GM19035 (cell line): ENCODE measurements around the gene SLC6A12.

ENCODE experiments used
- ATAC-seq: cut with Tn5 transposase; IDR thresholded peaks from one replicate; pipeline ENCODE4 v1.9.1; 2021; ENCODE audit not compliant: unreplicated experiment

SLC6A12 gene

GRCh38 chr12:145369-145960, 68.5 kb downstream of the SLC6A12 start:
- ATAC-seq = no peak

DNA sequence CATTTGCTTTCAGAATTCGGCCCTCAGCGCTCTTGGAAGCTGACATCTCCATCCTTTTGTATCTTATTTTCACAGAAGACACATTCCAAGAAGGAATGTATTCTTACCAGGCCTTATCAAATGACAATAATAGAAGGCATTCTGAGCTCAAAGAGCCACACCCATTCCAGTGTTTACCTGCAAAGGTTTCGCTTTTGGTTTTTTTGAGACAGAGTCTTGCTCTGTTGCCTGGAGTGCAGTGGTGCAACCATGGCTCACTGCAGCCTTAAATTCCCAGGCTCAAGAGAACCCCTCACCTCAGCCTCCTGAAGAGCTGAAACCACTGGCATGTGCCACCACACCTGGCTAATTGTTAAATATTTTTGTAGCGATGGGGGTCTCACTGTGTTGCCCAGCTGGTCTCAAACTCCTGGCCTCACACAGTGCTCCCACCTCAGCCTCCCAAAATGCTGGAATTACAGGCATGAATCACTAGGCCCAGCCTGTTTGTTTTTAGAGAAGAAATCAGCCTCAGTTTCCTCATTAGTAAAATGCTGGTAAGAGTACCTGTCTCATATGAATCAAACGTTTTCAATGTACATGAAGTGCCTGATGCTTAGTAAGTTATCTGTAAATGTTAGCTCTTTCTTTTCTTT, 69.2 kb downstream of the SLC6A12 start:
- no peak for ATAC-seq

DNA sequence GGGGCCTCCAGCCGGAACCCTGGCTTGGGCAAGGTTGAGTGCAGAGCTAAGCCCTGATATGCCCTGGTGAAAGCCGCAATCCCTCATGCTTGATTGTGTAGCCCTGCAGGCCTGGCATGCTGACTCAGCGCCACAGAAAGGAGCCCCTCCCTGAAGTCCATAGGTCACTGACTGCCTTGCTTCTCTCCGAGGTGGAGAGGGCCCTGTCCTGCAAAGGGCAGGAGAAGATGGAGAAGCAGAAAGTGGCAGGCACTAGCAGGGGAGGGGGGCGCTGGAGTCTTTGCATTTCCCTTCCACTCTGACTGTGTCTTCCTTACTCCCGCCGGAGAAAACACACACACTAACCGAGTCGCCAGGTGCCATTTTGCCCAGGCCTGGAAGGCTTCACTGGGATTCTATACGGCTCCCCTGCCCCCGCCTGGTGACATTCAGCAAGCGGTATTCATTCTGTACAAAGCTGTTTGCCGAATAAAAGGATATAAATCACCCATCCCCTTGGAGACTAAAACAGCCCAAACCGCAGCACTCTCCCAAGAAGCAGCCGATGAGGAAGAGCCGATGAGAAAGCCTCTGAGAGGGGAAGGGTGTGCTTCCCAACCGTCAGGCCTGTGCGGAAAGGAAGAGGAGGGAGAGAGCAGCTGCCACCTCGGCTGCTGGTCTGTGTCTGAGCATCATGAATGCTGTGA, 69.8 kb downstream of the SLC6A12 start:
- no peak for ATAC-seq

DNA sequence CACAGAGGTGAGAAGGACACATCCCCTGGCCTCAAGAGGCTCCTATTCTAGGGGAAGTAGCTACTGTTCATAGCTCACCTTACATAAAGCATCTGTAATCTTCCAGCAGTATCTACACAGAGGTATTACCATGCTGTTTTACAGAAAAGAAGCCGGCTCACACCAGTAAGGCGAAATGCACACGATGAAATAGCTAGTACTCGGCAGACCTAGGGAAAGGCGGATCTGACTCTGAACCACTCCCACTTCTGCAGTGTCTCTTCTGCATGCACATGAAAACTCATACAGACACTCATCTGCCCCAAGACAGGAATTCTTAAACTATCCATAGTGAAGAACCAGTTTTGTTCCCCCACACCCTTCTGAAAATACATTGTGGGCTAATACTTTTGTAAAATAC, 73.8 kb downstream of the SLC6A12 start:
- no peak for ATAC-seq
